ENCODE results near the gene CD80. TPM values are rescaled to one million over a fixed set of nuclear protein-coding genes. Genes with fewer than 3 reads are reported as not detected.

The CD80 gene
- total and polyA plus RNA-seq, 10 of the 15 experiments (the other 5 are each of a cell fraction or from before 2014, with no cell fraction given), result 41.4 to 137 (median 58.1) TPM

GRCh38 chr3:119608405-119609000 lies 49.1 kb upstream of the CD80 start:
- RAD21 ChIA-PET (ENCODE audit: unreplicated experiment), result interaction anchor here (0.9 kb wide), 1 partner anchor 72 kb away, joined by 3 read pairs; no protein-coding TSS in a partner anchor
- no peak overlapping the region for H3K4me2 ChIP-seq (ENCODE audit: control insufficient read depth, insufficient read depth)

More at GRCh38 chr3:119608405-119609000, 49.1 kb upstream of the CD80 start:
- ATAC-seq (no peak), FAIRE-seq (no peak), DNase-seq (ENCODE audit: low read depth, low spot score) (no peak)
- no peaks in the 10 kb centered on the region for H3K79me2 ChIP-seq (ENCODE audit: control insufficient read depth, insufficient read depth, low read length)
- no peaks in the 10 kb centered on the region for H3K27me3 ChIP-seq (replicated peaks in 1 of 2; ENCODE audit: control insufficient read depth in 2 of 2, insufficient read depth in 2 of 2, low read length in 1 of 2)
- POLR2A ChIA-PET, result interaction anchor here (0.6 to 1.1 kb wide), 3 partner anchors 18 to 37 kb away, joined by 3 to 4 read pairs (median 4); no protein-coding TSS in a partner anchor
- CTCF ChIA-PET, result interaction anchor here (0.6 to 2.2 kb wide), 3 partner anchors 8 to 338 kb away, joined by 3 to 6 read pairs (median 3); partner anchors contain the start of gene CD80
- intact Hi-C loops (cut with micrococcal nuclease; ENCODE audit: unreplicated experiment) (no loop called here), in situ Hi-C loops (cut with MboI) (no loop called here)
- SMC1A ChIA-PET (ENCODE audit: uncharacterized antibody, unreplicated experiment), result no interaction called here
- 80% methylated on average over 6 of the region's 6 CpGs for WGBS (ENCODE audit: insufficient coverage, insufficient replicate concordance, low lambda C conversion rate, missing lambda C conversion rate)
- H4K20me1 ChIP-seq (ENCODE audit: control insufficient read depth, insufficient read depth), result no peaks in the 10 kb centered on the region
- TF ChIP-seq ZNF24 (IDR thresholded peaks at IDR 0.05) (no peak), PKNOX1 (IDR thresholded peaks at IDR 0.05) (no peak), TCF3 (IDR thresholded peaks at IDR 0.05; ENCODE audit: borderline replicate concordance, insufficient read depth, low read depth, low read length) (no peak), MYB (IDR thresholded peaks at IDR 0.05; ENCODE audit: borderline replicate concordance, low read depth, low read length) (no peak), CBX5 (IDR thresholded peaks at IDR 0.05; ENCODE audit: low read depth) (no peak), BHLHE40 (IDR thresholded peaks at IDR 0.05; ENCODE audit: borderline replicate concordance in 1 of 2, low read depth in 2 of 2, low read length in 1 of 2) (no peak)
- no peak overlapping the region for H3K9ac ChIP-seq (ENCODE audit: control insufficient read depth, insufficient read depth, low read length)
- peaks cover 0 to 3% of the 10 kb centered on the region in 2 experiments; a peak in 1 of 4 replicates for H3K36me3 ChIP-seq (ENCODE audit: control insufficient read depth in 2 of 2, insufficient read depth in 2 of 2, low read length in 1 of 2)
- peaks cover 3% of the 10 kb centered on the region; the same call in 1 of the 2 replicates for H3K4me1 ChIP-seq (ENCODE audit: control insufficient read depth, insufficient read depth, low read length)
- no peak overlapping the region for H3K4me3 ChIP-seq
- no peak overlapping the region for H2AFZ ChIP-seq (ENCODE audit: control insufficient read depth, low read depth, low read length)
- no TSS peak for BruUV-seq (replicated peaks)
- H3K27ac ChIP-seq (ENCODE audit: control insufficient read depth, insufficient read depth), result no peak overlapping the region
- no peaks in the 10 kb centered on the region; the same call in 2 of the 3 replicates for H3K9me3 ChIP-seq (replicated peaks; ENCODE audit: control insufficient read depth, insufficient read depth, low read length)
